ENCODE results near the gene DENND4C. TPM values are rescaled to one million over a fixed set of nuclear protein-coding genes. Genes with fewer than 3 reads are reported as not detected.
"Not testable (repeated sequence)": the region's sequence is repeated elsewhere in the genome, so short reads cannot be mapped to it uniquely, and the experiment has no call there.

DENND4C gene
- total RNA-seq, 1 donor from 2014 or later = 20.8 TPM

DNA sequence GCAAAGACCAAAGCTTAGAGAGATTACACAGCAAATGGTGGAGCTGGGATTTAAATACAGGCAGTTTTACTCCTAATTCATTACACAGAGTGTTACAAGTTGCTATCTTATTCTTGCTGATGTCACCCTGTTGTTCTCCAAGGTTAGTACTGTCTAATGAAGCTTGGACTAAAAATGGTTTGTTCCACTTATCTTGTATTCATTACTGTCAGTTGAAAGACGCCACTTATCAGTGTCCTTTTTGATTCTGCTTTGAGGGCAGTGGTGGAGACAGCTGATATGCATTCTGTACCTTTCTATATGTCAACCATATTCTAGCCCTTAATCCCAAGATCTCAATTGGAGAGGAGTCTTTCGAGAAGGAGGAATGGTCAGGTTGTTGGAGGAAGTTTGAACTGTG is 14.0 kb upstream of the DENND4C start:
- no peak for DNase-seq
- intact Hi-C loops (cut with DNase I) = no loop called here
- ATAC-seq (ENCODE audit: poor library complexity) = peak; percentile 48

DNA sequence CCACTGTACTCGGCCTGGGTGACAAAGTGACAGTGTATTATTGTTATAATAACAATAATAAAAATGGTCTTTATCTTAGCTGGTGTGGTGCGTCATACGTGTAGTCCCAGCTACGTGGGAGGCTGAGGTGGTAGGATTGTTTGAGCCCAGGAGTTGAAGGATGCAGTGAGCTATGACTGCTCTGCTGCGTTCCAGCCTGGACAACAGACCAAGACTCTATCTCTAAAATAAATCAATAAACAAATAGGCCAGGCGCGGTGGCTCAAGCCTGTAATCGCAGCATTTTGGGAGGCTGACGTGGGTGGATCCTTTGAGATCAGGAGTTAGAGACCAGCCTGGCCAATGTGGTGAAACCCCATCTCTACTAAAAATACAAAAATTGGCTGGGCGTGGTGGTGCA is 9.2 kb upstream of the DENND4C start:
- ATAC-seq (ENCODE audit: poor library complexity) (no peak), DNase-seq (no peak)
- intact Hi-C loops (cut with DNase I) = no loop called here

DNA sequence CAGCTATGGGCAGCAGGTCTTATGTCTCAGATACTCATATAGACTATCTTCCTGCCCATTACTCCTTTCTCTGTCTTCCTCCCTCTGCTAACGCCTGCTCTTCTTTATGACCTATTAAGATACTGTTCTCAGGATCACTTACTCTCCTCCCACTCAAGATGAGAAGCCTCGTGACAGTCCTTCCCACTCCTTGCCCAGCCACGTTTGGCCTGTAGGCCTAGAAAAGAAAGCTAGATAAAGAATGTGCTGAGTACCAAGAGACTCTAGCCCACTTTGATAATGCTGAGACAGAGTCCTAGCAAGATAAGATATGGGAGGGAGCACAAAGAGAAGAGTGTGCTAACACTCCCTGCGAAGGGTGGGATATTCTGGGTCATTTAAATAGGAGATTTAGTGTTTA is 6.8 kb upstream of the DENND4C start:
- ATAC-seq (ENCODE audit: poor library complexity) = peak; percentile 39
- DNase-seq = no peak
- intact Hi-C loops (cut with DNase I) = no loop called here

DNA sequence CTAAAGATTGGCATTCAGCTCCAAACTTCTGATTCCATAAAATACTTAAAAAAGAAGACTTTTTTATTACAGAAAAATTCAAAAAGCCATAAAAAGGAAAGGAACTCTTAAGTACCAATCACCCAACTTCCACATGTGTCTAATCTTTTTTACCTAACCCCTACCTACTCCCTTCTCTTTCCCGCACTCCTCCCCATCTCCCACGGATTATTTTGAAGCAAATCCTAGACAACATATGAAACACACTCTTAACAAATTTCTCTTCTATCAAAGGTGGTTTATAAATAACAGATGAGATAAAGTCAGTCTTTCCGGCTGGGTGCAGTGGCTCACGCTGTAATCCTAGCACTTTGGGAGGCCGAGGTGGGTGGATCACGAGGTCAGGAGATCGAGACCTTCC is 5.9 kb upstream of the DENND4C start:
- intact Hi-C loops (cut with DNase I) = no loop called here
- DNase-seq (no peak), ATAC-seq (ENCODE audit: poor library complexity) (no peak)

- ATAC-seq (ENCODE audit: poor library complexity) (peak; percentile 65), DNase-seq (peak; percentile 66)
- intact Hi-C loops (cut with DNase I) = loop anchor here (5.0 kb wide), 1 partner anchor 57 kb away; no protein-coding TSS in a partner anchor
These were observed 718 bp upstream of the DENND4C start for GRCh38 chr9:19229595-19230354.

DNA sequence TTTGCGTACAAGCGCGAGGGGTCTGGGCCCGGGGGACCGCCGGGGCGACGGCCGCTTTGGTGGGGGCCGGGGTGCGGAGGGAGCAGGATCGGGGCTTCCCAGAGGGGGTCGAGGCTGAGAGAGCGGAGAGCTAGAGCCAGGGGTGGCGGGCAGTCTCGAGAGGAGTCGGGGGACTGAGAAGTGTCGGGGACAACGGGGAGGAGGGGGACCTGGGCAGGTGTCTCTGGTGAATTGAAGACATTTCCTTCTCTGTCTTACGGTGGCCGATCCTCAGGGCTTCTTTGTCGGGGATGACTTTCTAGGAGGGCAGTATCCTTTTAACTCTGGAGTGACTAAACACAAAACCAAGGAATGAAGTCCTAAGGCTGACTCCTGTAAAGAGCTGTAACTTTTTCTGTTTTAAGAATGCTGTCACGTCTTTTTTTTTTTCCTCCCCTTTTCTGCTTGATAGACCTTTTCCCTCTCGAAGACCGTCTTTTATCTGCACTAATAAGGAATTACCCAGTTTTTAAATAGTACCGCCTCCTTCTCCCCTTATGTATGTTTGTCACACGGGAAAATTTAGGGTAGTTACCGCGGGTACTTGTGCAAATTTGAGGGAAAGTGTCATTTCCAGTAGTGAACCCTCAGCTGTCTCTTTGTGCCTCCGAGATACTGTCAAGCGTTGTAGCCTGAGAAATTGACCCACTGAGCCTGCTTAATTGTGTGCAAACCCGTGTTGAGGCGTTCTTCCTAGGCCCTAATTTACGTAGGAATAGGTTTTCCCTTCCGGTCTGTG is 822 bp downstream of the DENND4C start:
- intact Hi-C loops (cut with DNase I) = no loop called here

DNA sequence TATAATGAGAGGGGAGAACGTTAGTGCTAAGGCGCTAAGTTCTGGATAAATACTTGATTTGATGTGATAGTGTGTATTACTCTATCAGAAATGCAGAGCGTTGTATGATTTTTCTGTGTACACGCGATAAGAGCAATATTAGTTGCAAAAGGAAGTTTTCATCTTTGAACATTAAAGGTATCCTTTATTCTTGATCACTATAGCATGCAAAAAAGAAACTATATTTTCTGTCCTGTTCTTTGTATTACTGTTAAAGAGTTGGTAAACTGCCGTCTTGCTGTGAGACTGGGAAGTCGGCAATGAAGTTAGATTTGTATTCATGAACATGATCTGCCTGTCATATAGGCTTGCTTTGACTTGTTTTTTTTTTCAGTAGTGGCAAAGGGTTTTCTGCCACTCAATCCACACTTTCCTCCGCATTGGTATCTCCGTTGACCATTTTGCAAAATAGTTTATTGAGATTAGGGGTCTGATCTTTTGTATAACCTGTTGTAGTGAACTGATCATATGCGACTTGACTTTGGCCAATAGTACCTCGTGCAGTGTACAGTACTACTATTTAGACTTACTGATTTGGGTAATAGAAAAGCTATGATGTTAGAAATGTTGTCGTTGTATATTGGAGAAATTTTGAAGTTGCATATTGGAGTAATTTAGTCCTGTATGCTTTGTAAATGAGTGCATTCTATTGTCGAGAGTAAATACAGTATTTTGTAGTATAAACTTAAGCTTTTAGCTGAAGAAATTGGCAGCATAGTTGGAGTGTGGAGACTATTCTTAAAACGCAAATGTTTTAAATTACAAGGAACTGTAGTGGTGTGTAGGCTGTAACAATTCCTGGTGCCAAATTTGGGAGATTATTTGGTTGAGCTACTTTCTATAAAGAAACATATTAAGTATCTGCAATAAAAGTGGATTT is 1.7 kb downstream of the DENND4C start:
- intact Hi-C loops (cut with DNase I) = loop anchor here (2.0 kb wide), 1 partner anchor 29 kb away; no protein-coding TSS in a partner anchor
- no peak for ATAC-seq (ENCODE audit: poor library complexity)

More for the DNA sequence above, 822 bp downstream of the DENND4C start:
- ATAC-seq (ENCODE audit: poor library complexity) (peak; percentile 1), DNase-seq (no peak)

GRCh38 chr9:19232823-19233194 is 2.3 kb downstream of the DENND4C start:
- intact Hi-C loops (cut with DNase I) = loop anchor here (2.0 kb wide), 1 partner anchor 30 kb away; no protein-coding TSS in a partner anchor
- DNase-seq = no peak
- no peak for ATAC-seq (ENCODE audit: poor library complexity)

More for the DNA sequence above, 1.7 kb downstream of the DENND4C start:
- no peak for DNase-seq

GRCh38 chr9:19233344-19233743 is 2.9 kb downstream of the DENND4C start:
- ATAC-seq (ENCODE audit: poor library complexity) (no peak), DNase-seq (no peak)
- intact Hi-C loops (cut with DNase I) = loop anchor here (2.0 kb wide), 1 partner anchor 31 kb away; no protein-coding TSS in a partner anchor

DNA sequence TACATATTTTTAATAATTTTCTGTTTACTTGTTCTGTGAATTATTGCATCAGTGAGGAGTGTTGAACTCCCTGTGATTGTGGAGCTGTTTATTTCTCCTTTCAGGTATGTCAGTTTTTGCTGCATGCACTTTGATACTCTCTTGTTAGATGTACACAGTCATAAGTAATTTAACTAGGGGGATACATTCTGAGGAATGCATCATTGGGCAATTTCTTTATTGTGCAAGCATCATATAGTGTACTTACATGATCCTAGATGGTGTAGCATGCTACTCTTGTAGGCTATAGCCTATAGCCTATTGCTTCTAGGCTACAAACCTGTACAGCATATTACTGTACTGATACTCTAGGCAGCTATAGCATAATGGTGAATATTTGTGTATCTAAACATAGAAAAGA is 9.5 kb downstream of the DENND4C start:
- DNase-seq = no peak
- ATAC-seq (ENCODE audit: poor library complexity) = no peak
- intact Hi-C loops (cut with DNase I) = no loop called here

GRCh38 chr9:19241728-19242127 is 11.2 kb downstream of the DENND4C start:
- ATAC-seq (ENCODE audit: poor library complexity) (no peak), DNase-seq (no peak)
- intact Hi-C loops (cut with DNase I) = no loop called here

DNA sequence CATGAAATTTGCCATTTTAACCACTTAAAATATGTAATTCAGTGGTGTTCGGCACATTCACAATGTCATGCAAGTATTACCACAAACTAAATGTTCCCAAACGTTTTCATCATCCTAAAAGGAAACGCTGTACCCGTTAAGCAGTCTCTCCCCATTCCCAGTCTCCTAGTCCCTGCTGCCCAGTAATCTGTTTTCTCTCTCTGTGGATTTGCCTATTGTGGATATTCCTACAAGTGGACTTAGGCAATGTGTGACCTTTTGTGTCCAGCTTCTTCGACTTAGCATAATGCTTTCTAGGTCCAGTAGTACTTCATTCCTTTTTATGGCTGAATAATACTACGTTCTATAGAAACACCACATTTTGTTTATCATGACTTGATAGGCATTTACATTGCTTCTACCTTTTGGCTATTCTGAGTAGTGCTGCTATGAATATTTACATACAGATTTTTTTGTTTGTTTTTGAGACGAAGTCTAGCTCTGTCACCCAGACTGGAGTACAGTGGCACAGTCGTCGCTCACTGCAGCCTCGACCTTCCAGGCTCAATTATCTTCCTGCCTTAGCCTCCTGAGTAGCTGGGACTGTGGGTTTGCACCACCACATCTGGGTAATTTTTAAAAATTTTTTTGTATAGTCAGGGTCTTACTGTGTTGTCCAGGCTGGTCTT is 13.0 kb downstream of the DENND4C start:
- no peak for ATAC-seq (ENCODE audit: poor library complexity)
- intact Hi-C loops (cut with DNase I) = no loop called here
- no peak for DNase-seq

DNA sequence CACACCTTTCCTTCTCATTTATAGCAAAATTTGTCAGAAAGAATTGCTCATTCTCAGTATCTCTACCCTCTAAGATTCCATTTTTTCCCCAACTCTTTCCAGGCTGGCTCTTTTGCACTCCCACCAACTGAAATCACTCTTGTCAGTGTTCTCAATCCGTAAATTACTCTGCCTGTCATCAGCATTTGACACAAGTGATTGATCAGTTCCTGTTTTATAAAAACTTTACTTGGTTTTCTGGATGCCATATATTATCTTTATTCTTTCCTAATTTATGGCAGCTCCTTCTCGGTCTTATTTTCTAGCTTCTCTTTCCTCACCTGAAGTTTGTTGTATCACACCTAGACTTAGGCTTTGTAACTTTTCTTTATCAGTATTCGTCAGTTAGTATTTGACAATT is 16.4 kb downstream of the DENND4C start:
- intact Hi-C loops (cut with DNase I) = no loop called here
- DNase-seq (no peak), ATAC-seq (ENCODE audit: poor library complexity) (no peak)

- ATAC-seq (ENCODE audit: poor library complexity) (no peak), DNase-seq (no peak)
- intact Hi-C loops (cut with DNase I) = no loop called here
These were observed 16.9 kb downstream of the DENND4C start for GRCh38 chr9:19247420-19247819.

GRCh38 chr9:19250346-19250745 is 19.9 kb downstream of the DENND4C start:
- ATAC-seq (ENCODE audit: poor library complexity); intact Hi-C loops (cut with DNase I); DNase-seq: not testable (repeated sequence)

- ATAC-seq (ENCODE audit: poor library complexity); intact Hi-C loops (cut with DNase I); DNase-seq: not testable (repeated sequence)
These were observed 20.7 kb downstream of the DENND4C start for GRCh38 chr9:19251203-19251602.

GRCh38 chr9:19251622-19252021 is 21.1 kb downstream of the DENND4C start:
- intact Hi-C loops (cut with DNase I); ATAC-seq (ENCODE audit: poor library complexity); DNase-seq: not testable (repeated sequence)

DNA sequence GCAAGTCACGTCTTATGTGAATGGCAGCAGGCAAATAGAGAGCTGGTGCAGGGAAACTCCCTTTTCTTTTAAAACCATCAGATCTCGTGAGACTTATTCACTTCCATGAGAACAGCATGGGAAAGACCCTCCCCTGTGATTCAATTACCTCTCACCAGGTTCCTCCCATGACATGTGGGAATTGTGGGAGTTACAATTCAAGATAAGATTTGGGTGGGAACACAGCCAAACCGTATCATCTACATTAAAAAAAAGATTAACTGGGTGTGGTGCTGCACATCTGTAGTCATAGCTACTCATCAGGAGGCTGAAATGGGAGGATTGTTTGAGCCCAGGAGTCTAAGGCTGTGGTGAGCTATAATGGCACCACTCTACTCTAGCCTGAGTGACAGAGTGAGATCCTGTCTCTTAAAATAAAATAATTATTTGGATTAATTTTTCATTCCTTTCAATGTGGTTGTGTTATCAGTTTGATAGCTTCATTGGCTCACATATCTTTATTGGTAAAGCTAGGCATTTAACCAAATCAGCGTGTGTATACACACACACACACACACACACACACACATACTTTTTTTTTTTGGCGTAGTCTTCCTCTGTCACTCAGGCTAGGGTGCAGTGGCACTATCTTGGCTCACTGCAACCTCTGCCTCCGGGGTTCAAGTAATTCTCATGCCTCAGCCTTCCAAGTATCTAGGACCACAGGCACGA is 21.8 kb downstream of the DENND4C start:
- peak; percentile 49 for ATAC-seq (ENCODE audit: poor library complexity)
- intact Hi-C loops (cut with DNase I) = no loop called here
- DNase-seq = no peak

Measured in Right ventricle myocardium superior (tissue), 1 donor.